ENCODE results near the gene ISG20. TPM values are rescaled to one million over a fixed set of nuclear protein-coding genes. Genes with fewer than 3 reads are reported as not detected.

The ISG20 gene
- total and polyA plus RNA-seq, 2 of the 8 experiments (the other 6 are each of a cell fraction or from before 2014, with no cell fraction given), result 2.9 to 5.2 TPM

DNA sequence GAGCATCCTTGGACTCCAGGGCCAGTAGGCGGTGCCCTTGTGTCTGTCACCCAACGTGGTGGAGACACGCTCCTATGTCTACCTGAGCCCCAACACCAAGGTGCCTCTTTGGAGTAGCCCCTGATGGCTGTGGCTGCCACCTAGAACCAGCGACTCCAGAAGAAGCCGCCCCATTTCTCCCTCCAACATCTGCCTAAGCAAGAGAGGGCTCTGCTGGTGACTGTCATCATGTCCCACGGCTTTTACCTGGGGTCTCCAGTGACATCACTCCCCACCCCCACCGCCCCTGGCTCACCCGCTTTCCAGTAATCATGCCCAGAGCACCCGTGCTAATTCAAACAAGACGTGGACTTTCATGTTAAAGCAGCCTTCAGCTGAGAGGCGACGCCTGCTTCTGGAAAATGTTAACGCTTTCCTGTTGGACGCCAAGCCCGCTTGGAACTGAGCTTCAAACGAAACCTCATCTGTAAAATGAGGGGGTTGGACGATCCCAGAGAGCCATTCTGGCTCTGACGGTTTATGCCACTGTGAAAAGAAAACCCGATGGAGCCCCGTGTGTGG is 57.0 kb downstream of the ISG20 start:
- Histone ChIP-seq H4K20me1 (replicated peaks in 1 of 2; ENCODE audit: control insufficient read depth in 1 of 2, insufficient read depth in 2 of 2, low read length in 2 of 2) (no peaks in the 10 kb centered on the region), H3K27ac (ENCODE audit: low read depth, low read length) (no peak overlapping the region), H3K4me2 (ENCODE audit: insufficient read depth in 1 of 2, low read depth in 2 of 2, low read length in 2 of 2) (no peak overlapping the region), H3K79me1 (ENCODE audit: low read depth, low read length) (no peaks in the 10 kb centered on the region), H3K36me3 (ENCODE audit: control insufficient read depth in 2 of 4, insufficient read depth in 4 of 4, low read length in 3 of 4) (no peaks in the 10 kb centered on the region), H3K27me3 (replicated peaks in 1 of 4; ENCODE audit: control insufficient read depth in 3 of 4, extremely low read depth in 1 of 4, insufficient read depth in 3 of 4, low read length in 3 of 4) (no peaks in the 10 kb centered on the region; a peak in 1 of 7 replicates), H3K18ac (ENCODE audit: extremely low read depth, low read length) (no peak overlapping the region), H3K4me1 (replicated peaks in 1 of 4; ENCODE audit: control insufficient read depth in 3 of 4, insufficient read depth in 4 of 4, low read length in 3 of 4) (no peaks in the 10 kb centered on the region), H4K91ac (replicated peaks; ENCODE audit: insufficient read length, low read length) (no peak overlapping the region), H3K23me2 (ENCODE audit: low read depth, low read length) (no peaks in the 10 kb centered on the region), H3K4me3 (ENCODE audit: extremely low read depth in 1 of 4, insufficient read depth in 2 of 4, low read depth in 3 of 4, low read length in 4 of 4) (no peak overlapping the region), H3K56ac (replicated peaks; ENCODE audit: insufficient read length, low read depth, low read length) (no peak overlapping the region), H3K9ac (replicated peaks in 1 of 4; ENCODE audit: extremely low read depth in 1 of 4, low read depth in 3 of 4, low read length in 3 of 4) (no peak overlapping the region), H3K79me2 (ENCODE audit: control insufficient read depth in 1 of 2, insufficient read depth in 2 of 2, low read length in 2 of 2) (no peaks in the 10 kb centered on the region), H2BK120ac (replicated peaks; ENCODE audit: low read depth, low read length) (no peak overlapping the region), H2BK5ac (ENCODE audit: low read depth, low read length) (no peak overlapping the region), H4K8ac (ENCODE audit: extremely low read depth, insufficient read depth, low read length) (no peak overlapping the region), H2BK15ac (ENCODE audit: low read length) (no peak overlapping the region), H2AK5ac (ENCODE audit: low read depth, low read length) (no peak overlapping the region), H3K4ac (replicated peaks; ENCODE audit: insufficient read length, low read depth, low read length) (no peak overlapping the region), H3K14ac (ENCODE audit: insufficient read length) (no peak overlapping the region), H3K9me3 (ENCODE audit: insufficient read depth in 2 of 2, low read depth in 1 of 2, low read length in 1 of 2) (no peaks in the 10 kb centered on the region), H3K23ac (ENCODE audit: insufficient read length) (no peak overlapping the region), H2BK12ac (ENCODE audit: low read depth, low read length) (no peak overlapping the region), H2AFZ (ENCODE audit: low read length) (no peak overlapping the region), H2BK20ac (ENCODE audit: low read length) (no peak overlapping the region), H4K5ac (ENCODE audit: insufficient read length, low read depth, low read length) (no peak overlapping the region)
- CTCF ChIA-PET (ENCODE audit: partially characterized antibody), result interaction anchor here (0.9 to 2.2 kb wide), 7 partner anchors 12 to 183 kb away, joined by 3 to 13 read pairs (median 5); no protein-coding TSS in a partner anchor
- no peak for DNase-seq (ENCODE audit: low read depth in 1 of 2, low spot score in 2 of 2)
- TF ChIP-seq POU5F1 (IDR thresholded peaks at IDR 0.05; ENCODE audit: low read depth, low read length), result no peak
- TF ChIP-seq RAD21 (IDR thresholded peaks at IDR 0.05 in 1 of 2, conservative IDR thresholded peaks at IDR 0.05 in 1 of 2; ENCODE audit: low read depth in 2 of 2, low read length in 2 of 2), result peak; percentile 9 to 40; a peak in 2 of 4 replicates
- no peak for FAIRE-seq
- 93% methylated on average over 20 of the region's 20 CpGs; no CpG with 5 or more reads in 1 of the 2 experiments for WGBS, 2 experiments (ENCODE audit: extremely low coverage in 1 of 2, insufficient coverage in 1 of 2, insufficient read length in 1 of 2, insufficient replicate concordance in 2 of 2, low coverage in 1 of 2, low lambda C conversion rate in 2 of 2, missing lambda C conversion rate in 1 of 2)
- POLR2A ChIA-PET (ENCODE audit: partially characterized antibody), result interaction anchor here (1.6 kb wide), 1 partner anchor 9 kb away, joined by 6 read pairs; no protein-coding TSS in a partner anchor
